GM13976 (cell line): ENCODE data around the gene C16orf89.
A peak's percentile ranks its signal among the peaks of the same experiment; 100 is the strongest.
"Not testable (repeated sequence)": the region's sequence is repeated elsewhere in the genome, so short reads cannot be mapped to it uniquely, and the experiment has no call there.

Experiments
- DNase-seq: peaks from one replicate; pipeline ENCODE4 v3.0.0; 2012; ENCODE audit warnings: low spot score
- CTCF ChIP-seq: IDR thresholded peaks from 2 replicates; pipeline ENCODE4 v1.5.1; 2012; ENCODE audit warnings: borderline replicate concordance, mild to moderate bottlenecking; ENCODE audit not compliant: insufficient read depth; ENCODE audit errors: extremely low read depth, missing control alignments, control extremely low read depth
- in situ Hi-C: fragments of 300-500 bp; cut with MboI; formaldehyde crosslinking; loops from one replicate; pipeline ENCODE4 v1.12.0; 2022; ENCODE audit warnings: low sequenced_read_pairs, mixed read lengths, inconsistent platforms; ENCODE audit not compliant: unreplicated experiment

The C16orf89 gene

DNA sequence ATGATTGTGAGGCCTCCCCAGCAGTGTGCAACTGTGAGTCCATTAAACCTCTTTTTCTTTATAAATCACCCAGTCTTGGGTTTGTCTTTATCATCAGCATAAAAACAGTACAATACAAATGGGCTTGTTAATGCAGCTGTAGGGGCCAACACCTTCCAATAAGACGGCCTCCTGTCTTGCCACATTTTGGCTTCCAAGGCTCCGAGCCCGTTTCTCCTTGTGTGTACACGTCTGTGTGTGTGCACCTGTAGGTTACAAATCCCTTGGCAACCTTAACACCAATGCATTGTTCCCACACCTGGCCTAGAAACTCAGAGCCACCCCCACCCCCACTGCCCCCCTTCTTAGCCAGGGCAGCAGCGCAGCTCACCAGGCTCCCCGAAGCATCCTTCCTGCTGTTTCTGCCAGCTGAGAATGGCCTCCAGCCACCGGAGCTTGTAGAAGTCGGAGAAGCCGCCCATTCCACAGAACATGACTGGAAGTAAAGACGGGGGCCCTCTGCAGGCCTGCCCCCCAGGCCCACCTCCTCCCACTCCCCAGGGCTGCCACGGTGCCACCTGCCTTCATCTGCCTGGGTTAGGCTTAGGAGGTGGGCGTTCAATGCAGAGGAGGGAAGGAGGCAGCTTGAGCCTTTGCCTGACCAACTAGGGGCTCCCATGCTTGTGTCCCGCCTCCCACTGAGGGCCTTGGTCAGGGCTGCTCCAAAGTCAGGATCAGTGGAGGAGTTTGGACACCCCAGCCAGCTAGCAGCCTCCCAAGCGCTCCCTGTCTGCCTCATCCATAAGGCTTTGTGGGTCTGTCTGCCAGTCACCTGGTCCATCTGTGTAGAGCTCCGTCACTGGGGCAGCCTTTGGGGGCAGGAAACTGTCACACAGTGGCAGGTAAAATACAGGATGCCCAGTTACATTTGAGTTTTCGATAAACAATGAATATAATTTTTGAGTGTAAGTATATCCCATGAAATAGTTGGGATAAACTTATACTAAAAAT lies 10.6 kb downstream of the C16orf89 start:
- TF ChIP-seq CTCF: no peak
- DNase-seq: no peak
- in situ Hi-C loops: no loop called here

DNA sequence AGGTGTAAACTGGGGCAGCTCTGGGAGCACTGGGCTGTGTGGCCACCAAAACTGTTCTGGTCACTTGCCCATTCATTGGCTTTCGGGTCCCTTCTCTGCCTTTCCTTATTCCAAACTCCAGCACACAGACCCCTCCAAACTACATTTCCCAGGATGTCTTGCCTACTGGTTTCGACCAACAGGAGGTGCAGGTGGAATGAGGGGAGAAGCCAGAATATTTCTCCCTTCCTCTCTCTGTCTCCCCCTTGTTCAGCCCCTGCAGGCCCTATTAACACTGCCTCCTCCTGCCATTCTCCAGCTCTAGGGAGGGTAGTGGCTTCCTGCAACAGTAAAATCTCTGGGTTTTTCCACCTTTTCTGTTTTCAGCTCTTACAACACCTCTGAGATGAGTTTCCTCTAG lies 18.8 kb downstream of the C16orf89 start:
- TF ChIP-seq CTCF: no peak
- no peak for DNase-seq
- in situ Hi-C loops: no loop called here

DNA sequence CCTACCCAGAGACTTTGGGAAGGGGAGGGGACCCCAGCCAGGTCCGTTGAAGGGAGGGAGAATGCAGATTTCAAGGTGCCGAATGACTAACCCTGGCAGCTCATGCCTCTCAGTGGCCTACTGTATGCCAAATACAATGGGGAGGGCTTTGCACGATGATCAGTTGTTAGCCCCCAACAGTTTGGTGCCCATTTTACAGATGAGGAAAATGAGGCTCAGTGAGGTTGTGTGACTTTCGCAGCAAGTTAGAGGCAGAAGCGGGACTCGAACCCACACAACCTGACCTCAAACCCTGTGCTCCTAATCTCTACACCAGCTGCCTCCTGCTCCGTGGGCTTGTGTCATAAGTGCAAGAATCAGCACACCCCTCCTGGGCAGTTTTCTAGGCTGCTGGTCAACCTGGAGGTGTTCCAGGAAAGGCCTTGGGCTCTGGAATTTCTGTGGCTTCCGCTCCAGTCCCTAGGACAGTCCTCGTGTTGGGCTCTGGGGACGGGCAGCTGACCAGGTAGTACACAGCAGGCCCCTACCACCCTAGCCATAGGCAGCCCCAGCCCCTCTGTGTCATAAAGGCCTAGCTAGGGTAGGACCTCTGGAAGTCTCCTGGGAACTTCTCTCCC lies 20.1 kb downstream of the C16orf89 start:
- DNase-seq: no peak
- in situ Hi-C loops: no loop called here
- TF ChIP-seq CTCF: no peak

DNA sequence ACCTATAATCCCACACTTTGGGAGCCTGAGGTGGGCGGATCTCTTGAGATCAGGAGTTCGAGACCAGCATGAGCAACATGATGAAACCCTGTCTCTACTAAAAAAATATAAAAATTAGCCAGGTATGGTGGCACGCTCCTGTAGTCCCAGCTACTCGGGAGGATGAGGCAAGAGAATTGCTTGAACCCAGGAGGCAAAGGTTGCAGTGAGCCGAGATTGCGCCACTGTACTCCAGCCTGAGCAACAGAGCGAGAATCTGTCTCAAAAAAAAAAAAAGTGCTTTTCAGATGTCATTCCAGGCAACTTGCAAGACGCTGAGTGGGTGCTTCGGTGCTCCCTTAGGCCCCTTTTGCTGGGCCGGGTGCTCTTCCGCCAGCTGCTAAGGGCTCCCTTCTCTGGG lies 21.2 kb downstream of the C16orf89 start:
- in situ Hi-C loops, DNase-seq: not testable (repeated sequence)

- TF ChIP-seq CTCF: no peak
- in situ Hi-C loops: no loop called here
- DNase-seq: no peak
Observed at GRCh38 chr16:5044011-5044540, 21.7 kb downstream of the C16orf89 start.

GRCh38 chr16:5042574-5043171 lies 23.1 kb downstream of the C16orf89 start:
- TF ChIP-seq CTCF: peak; percentile 8
- in situ Hi-C loops: no loop called here
- DNase-seq: no peak
